Stomach (tissue), 9 donors: ENCODE measurements around the gene SGIP1. TPM values are rescaled to one million over a fixed set of nuclear protein-coding genes. Genes with fewer than 3 reads are reported as not detected.

ENCODE experiments used
- DNase-seq, 2 donors: peaks; one replicate each; pipeline versions ENCODE4 v3.0.0 to v3.0.0-alpha.2; 2013 to 2019
- H3K27ac ChIP-seq, 5 donors: fragments of 200-600 bp in 4 of 5; sonication (generic) in 4 of 5; one replicate each; pipeline ENCODE4 v1.5.1; 2013 to 2019; ENCODE audit warnings: mild to moderate bottlenecking in 1 of 5, moderate library complexity in 1 of 5
- H3K27me3 ChIP-seq, 3 donors: fragments of 200-600 bp; sonication (generic); one replicate each; pipeline ENCODE4 v1.5.1; 2017 to 2019; ENCODE audit warnings: mixed run types in 1 of 3
- H3K36me3 ChIP-seq, 4 donors: fragments of 200-600 bp; sonication (generic); 1 replicate in 3 of 4; 2 replicates in 1 of 4; pipeline ENCODE4 v1.5.1; 2016 to 2019
- H3K4me1 ChIP-seq, 4 donors: fragments of 200-600 bp; sonication (generic); one replicate each; pipeline ENCODE4 v1.5.1; 2016 to 2019
- H3K4me3 ChIP-seq, 4 donors: fragments of 200-600 bp; sonication (generic) in 3 of 4; one replicate each; pipeline ENCODE4 v1.5.1; 2016 to 2019; ENCODE audit warnings: mild to moderate bottlenecking in 1 of 4
- H3K9me3 ChIP-seq, 4 donors: fragments of 200-600 bp; sonication (generic); one replicate each; pipeline ENCODE4 v1.5.1; 2016 to 2019
- EP300 ChIP-seq: sonication (generic); formaldehyde crosslinking; IDR thresholded peaks from one replicate; pipeline ENCODE4 v1.6.1; 2017; ENCODE audit warnings: antibody characterized with exemption
- POLR2A ChIP-seq, 4 donors: fragments of 450-650 bp; IDR thresholded peaks; one replicate each; pipeline ENCODE4 v1.6.1; 2016; ENCODE audit warnings: antibody characterized with exemption in 4 of 4, control low read depth in 2 of 4, mild to moderate bottlenecking in 1 of 4, moderate library complexity in 1 of 4
- POLR2AphosphoS5 ChIP-seq, 3 donors: sonication (generic); formaldehyde crosslinking; IDR thresholded peaks; one replicate each; pipeline ENCODE4 v1.6.1; 2016; ENCODE audit warnings: antibody characterized with exemption in 3 of 3
- WGBS, 5 donors: extraction: QIAGEN DNeasy Blood & Tissue Kit in 3 of 5; methylation state at CpG; one replicate each; pipeline versions ENCODE4 v1.1.5 to v1.1.7; 2013 to 2018; 5-methylcytosine and 5-hydroxymethylcytosine counted together
- intact Hi-C: fragments of 100-400 bp; cut with DNase I; formaldehyde crosslinking; loops from one replicate; pipeline ENCODE4 v1.15.1; 2023; ENCODE audit warnings: low total_unique reads
- polyA plus RNA-seq, 3 donors: library from polyadenylated mRNA; stranded (reverse); fragments of 200-250 nt; gene quantifications; one replicate each; pipeline ENCODE4 v1.2.3, GENCODE V29; 2013
- total RNA-seq, 5 donors: library from RNA; depleted of rRNA; stranded (reverse); fragments of >200 nt; gene quantifications; one replicate each; pipeline versions ENCODE4 v1.1.0 to v1.2.3, GENCODE V29; 2014 to 2016
- TF ChIP-seq, protein P1 (sequence below), 7 experiments: fragments of 450-650 bp in 4 of 7; fragments of 200-600 bp in 3 of 7; sonication (generic) in 3 of 7; IDR thresholded peaks; one replicate each; pipeline ENCODE4 v1.5.1; 2016 to 2019; ENCODE audit warnings: antibody characterized with exemption in 7 of 7, control low read depth in 2 of 7, mild to moderate bottlenecking in 1 of 7
- donor health status: healthy with polysubstance abuse.
- donor health status: Bipolar disorder and iron deficiency.
- donor health status: healthy.

The SGIP1 gene
- total and polyA plus RNA-seq, 8 donors, result 1.2 to 44.9 (median 3.0) TPM; not detected in 1

DNA sequence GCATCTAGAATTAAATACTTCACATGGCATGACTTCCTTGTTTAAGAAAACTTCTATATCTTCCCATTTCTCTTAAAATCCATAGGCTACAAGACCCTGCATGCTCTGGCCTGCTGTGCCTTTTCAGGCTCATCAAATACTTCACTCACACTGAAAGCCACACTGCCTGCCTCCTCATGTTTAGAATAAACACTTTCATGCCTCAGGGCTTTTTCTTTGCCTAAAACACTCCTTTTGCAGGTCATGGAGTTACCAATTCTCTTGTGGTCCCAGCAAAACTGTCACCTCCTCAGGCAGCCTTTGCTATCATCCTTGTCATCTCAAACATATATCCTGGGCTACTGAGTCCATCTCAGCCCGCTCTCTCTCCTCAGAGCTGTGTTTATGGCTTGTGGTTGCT lies 5.5 kb downstream of the SGIP1 start:
- H3K9me3 ChIP-seq, result no peaks in the 10 kb centered on the region
- no peak overlapping the region for H3K27ac ChIP-seq
- DNase-seq, result no peak
- H3K4me1 ChIP-seq, result peaks cover 7 to 28% (median 13%) of the 10 kb centered on the region in 4 donors
- TF ChIP-seq POLR2A (IDR thresholded peaks at IDR 0.05) (no peak), EP300 (no peak), POLR2AphosphoS5 (IDR thresholded peaks at IDR 0.05) (no peak)
- TF ChIP-seq, protein P1, sequence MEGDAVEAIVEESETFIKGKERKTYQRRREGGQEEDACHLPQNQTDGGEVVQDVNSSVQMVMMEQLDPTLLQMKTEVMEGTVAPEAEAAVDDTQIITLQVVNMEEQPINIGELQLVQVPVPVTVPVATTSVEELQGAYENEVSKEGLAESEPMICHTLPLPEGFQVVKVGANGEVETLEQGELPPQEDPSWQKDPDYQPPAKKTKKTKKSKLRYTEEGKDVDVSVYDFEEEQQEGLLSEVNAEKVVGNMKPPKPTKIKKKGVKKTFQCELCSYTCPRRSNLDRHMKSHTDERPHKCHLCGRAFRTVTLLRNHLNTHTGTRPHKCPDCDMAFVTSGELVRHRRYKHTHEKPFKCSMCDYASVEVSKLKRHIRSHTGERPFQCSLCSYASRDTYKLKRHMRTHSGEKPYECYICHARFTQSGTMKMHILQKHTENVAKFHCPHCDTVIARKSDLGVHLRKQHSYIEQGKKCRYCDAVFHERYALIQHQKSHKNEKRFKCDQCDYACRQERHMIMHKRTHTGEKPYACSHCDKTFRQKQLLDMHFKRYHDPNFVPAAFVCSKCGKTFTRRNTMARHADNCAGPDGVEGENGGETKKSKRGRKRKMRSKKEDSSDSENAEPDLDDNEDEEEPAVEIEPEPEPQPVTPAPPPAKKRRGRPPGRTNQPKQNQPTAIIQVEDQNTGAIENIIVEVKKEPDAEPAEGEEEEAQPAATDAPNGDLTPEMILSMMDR (IDR thresholded peaks at IDR 0.05), result no peak
- H3K4me3 ChIP-seq, result no peak overlapping the region
- no peaks in the 10 kb centered on the region for H3K27me3 ChIP-seq
- no peaks in the 10 kb centered on the region for H3K36me3 ChIP-seq
- 83 to 100% (median 88%) methylated on average over 1 of the region's 1 CpG for WGBS, 5 donors
- intact Hi-C loops, result no loop called here

DNA sequence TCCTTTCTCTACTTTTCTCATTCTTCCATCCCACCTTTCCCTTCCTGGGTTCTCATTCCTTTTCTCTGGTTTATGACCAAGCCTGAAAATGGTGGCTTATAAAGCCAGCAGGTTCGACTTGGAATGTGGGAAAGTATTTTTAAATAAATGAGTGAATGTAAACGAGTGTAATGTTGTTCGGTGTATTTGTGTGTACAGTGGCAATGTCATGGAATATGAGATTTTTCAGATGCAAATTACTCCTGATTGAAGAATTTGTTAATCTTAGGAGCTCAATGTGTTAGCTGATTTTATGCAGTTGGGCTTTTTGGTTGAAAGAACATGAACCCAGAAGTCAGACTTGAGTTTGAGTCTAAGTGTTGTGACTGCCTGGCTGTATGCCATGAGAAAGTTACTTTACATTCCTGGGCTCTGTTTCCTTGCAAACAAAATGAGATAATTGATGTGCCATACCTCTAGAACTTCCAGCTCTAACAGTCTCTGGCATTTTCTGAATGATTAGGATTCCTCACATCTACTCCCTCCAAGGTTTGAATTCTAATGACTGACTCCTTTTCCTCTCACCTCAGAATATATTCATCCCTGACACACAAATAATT lies 6.6 kb downstream of the SGIP1 start:
- WGBS, 5 donors, result 46 to 74% (median 69%) methylated on average over 3 of the region's 3 CpGs
- Histone ChIP-seq H3K27me3 (no peaks in the 10 kb centered on the region), H3K36me3 (no peaks in the 10 kb centered on the region), H3K4me1 (peaks cover 6 to 25% (median 12%) of the 10 kb centered on the region in 4 donors), H3K4me3 (no peak overlapping the region), H3K9me3 (no peaks in the 10 kb centered on the region), H3K27ac (peak overlapping the region in 1 of 5 donors; percentile 1)
- intact Hi-C loops, result no loop called here
- TF ChIP-seq, protein P1 (IDR thresholded peaks at IDR 0.05), result no peak
- TF ChIP-seq POLR2AphosphoS5 (IDR thresholded peaks at IDR 0.05) (no peak), EP300 (no peak), POLR2A (IDR thresholded peaks at IDR 0.05) (no peak)
- no peak for DNase-seq

DNA sequence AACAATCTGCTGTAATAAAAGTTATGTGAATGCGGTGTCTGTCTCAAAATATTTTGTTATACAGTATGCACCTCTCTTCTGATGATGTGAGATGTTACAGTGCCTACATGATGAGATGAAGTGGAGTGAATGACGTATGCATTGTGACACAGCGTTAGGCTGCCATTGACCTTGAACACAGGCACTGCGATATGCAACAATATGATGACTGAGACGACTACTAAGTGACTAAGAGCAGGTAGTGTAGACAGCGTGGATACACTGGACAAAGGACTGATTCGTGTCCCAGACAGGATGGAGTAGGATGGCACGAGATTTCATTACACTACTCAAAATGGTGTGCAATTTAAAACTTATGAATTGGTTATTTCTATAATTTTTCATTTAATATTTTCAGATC lies 8.4 kb downstream of the SGIP1 start:
- intact Hi-C loops, result no loop called here
- Histone ChIP-seq H3K27me3 (no peaks in the 10 kb centered on the region), H3K9me3 (no peaks in the 10 kb centered on the region), H3K4me3 (no peak overlapping the region), H3K36me3 (no peaks in the 10 kb centered on the region), H3K27ac (peak overlapping the region in 4 of 5 donors; percentile 66 to 79 (median 70)), H3K4me1 (peaks cover 6 to 31% (median 14%) of the 10 kb centered on the region in 4 donors)
- WGBS, 5 donors, result 77 to 82% (median 80%) methylated on average over 8 of the region's 8 CpGs
- no peak for TF ChIP-seq POLR2A (IDR thresholded peaks at IDR 0.05)
- TF ChIP-seq, protein P1 (IDR thresholded peaks at IDR 0.05), result no peak
- no peak for TF ChIP-seq EP300
- no peak for DNase-seq

DNA sequence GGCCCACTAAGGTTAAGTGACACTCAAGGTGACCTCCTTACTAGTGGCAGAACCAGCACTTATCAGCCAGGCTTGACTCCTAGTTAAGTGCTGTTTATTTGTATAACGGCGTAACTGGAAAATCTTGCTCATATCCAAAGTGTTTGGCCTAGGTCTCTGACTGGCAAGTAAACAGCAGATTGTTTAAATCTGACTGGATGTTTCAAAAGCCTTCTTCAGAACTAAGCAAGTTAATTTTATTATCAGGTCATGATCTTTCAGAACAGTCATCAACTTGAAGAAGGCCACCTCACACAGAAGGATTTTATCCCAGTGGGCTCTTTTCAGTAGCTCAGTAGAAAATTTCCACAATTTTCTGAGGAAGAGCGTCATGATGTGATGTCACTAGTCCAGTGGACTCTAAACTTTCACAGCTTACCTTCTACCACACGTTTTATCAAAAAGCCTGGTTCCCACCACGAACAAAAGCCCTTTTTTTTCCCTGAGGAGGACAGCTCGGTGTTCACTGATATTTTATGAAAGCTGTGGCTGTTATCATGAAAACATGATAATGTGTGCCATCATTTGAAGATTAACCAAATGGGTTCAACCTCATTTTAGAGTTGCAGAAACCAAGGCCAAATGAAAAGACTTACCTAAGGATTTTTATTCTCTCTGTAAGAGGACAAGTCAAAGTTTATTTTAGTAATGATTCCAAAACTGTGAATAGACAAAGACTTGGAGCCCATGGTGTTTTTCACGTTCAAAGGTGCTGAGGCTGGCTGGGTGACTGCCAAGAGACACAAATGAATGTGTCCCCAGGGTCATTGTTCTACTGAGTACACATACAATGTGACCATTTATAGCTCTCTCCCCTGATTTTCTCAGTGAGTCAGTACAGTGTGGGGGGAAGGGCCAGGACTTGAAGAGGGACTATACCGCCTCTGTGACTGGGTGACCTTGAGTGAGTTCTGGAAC lies 9.1 kb downstream of the SGIP1 start:
- H3K9me3 ChIP-seq, result no peaks in the 10 kb centered on the region
- intact Hi-C loops, result no loop called here
- H3K36me3 ChIP-seq, result no peaks in the 10 kb centered on the region
- peak in 2 of 3 donors; percentile 48 to 71 for TF ChIP-seq POLR2AphosphoS5 (IDR thresholded peaks at IDR 0.05)
- no peak for TF ChIP-seq POLR2A (IDR thresholded peaks at IDR 0.05)
- TF ChIP-seq EP300, result no peak
- TF ChIP-seq, protein P1 (IDR thresholded peaks at IDR 0.05), result no peak
- H3K4me1 ChIP-seq, result peaks cover 6 to 31% (median 14%) of the 10 kb centered on the region in 4 donors
- 22 to 39% (median 35%) methylated on average over 8 of the region's 8 CpGs for WGBS, 5 donors
- peak; percentile 85 to 90 for DNase-seq
- H3K27me3 ChIP-seq, result no peaks in the 10 kb centered on the region
- no peak overlapping the region for H3K4me3 ChIP-seq
- H3K27ac ChIP-seq, result peak overlapping the region; percentile 66 to 79 (median 68)
